Upper lobe of right lung (tissue), 1 donor: Measurements from ENCODE around the gene SVBP. TPM values are rescaled to one million over a fixed set of nuclear protein-coding genes. Genes with fewer than 3 reads are reported as not detected.

Source experiments
- ATAC-seq: fragments of 200-7000 bp; cut with Tn5 transposase; one replicate; pipeline ENCODE4 v1.9.1; 2020; ENCODE audit warnings: mild to moderate bottlenecking, moderate library complexity
- DNase-seq: peaks from one replicate; pipeline ENCODE4 v3.0.0-alpha.2; 2020
- H3K27ac ChIP-seq: fragments of 200-600 bp; one replicate; pipeline ENCODE4 v1.8.0; 2022
- H3K27me3 ChIP-seq: fragments of 200-600 bp; one replicate; pipeline ENCODE4 v1.8.0; 2022; ENCODE audit warnings: mild to moderate bottlenecking
- H3K36me3 ChIP-seq: fragments of 200-600 bp; one replicate; pipeline ENCODE4 v1.8.0; 2022
- H3K4me1 ChIP-seq: fragments of 200-600 bp; one replicate; pipeline ENCODE4 v1.8.0; 2022
- H3K4me3 ChIP-seq: fragments of 200-600 bp; one replicate; pipeline ENCODE4 v1.8.0; 2022; ENCODE audit warnings: mild to moderate bottlenecking
- H3K9me3 ChIP-seq: fragments of 200-600 bp; one replicate; pipeline ENCODE4 v1.8.0; 2022
- intact Hi-C: fragments of 100-400 bp; cut with DNase I; formaldehyde crosslinking; loops from one replicate; pipeline ENCODE4 v1.11.0; 2022
- total RNA-seq: library from RNA; stranded (reverse); fragmentation: NEBNext Ultra II Directional; extraction: Animal tissue kit (Norgen Biotek cat#: 25700); gene quantifications from one replicate; pipeline ENCODE4 v1.2.1, GENCODE V29; 2021
- TF ChIP-seq, protein P1 (sequence below): fragments of 200-600 bp; IDR thresholded peaks from one replicate; pipeline ENCODE4 v1.8.0; 2022; ENCODE audit warnings: antibody characterized with exemption
- donor health status: DM: no; HTN: yes; CAD: no; lungs with severe emphysema.

The SVBP gene
- total RNA-seq, 1 donor from 2014 or later = 19.4 TPM

- intact Hi-C loops = no loop called here
- Histone ChIP-seq H3K36me3 (peaks cover 11% of the 10 kb centered on the region), H3K27me3 (no peaks in the 10 kb centered on the region), H3K4me1 (no peaks in the 10 kb centered on the region), H3K4me3 (no peak overlapping the region), H3K9me3 (no peaks in the 10 kb centered on the region), H3K27ac (no peak overlapping the region)
- ATAC-seq (no peak), DNase-seq (no peak)
- TF ChIP-seq, protein P1, sequence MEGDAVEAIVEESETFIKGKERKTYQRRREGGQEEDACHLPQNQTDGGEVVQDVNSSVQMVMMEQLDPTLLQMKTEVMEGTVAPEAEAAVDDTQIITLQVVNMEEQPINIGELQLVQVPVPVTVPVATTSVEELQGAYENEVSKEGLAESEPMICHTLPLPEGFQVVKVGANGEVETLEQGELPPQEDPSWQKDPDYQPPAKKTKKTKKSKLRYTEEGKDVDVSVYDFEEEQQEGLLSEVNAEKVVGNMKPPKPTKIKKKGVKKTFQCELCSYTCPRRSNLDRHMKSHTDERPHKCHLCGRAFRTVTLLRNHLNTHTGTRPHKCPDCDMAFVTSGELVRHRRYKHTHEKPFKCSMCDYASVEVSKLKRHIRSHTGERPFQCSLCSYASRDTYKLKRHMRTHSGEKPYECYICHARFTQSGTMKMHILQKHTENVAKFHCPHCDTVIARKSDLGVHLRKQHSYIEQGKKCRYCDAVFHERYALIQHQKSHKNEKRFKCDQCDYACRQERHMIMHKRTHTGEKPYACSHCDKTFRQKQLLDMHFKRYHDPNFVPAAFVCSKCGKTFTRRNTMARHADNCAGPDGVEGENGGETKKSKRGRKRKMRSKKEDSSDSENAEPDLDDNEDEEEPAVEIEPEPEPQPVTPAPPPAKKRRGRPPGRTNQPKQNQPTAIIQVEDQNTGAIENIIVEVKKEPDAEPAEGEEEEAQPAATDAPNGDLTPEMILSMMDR = no peak
Observed at GRCh38 chr1:42830631-42831030, 13.4 kb upstream of the SVBP start.

- Histone ChIP-seq H3K36me3 (peaks cover 5% of the 10 kb centered on the region), H3K4me3 (no peak overlapping the region), H3K9me3 (no peaks in the 10 kb centered on the region), H3K27ac (no peak overlapping the region), H3K27me3 (no peaks in the 10 kb centered on the region), H3K4me1 (peaks cover 5% of the 10 kb centered on the region)
- ATAC-seq (no peak), DNase-seq (no peak)
- TF ChIP-seq, protein P1 = no peak
- intact Hi-C loops = no loop called here
Observed at GRCh38 chr1:42825036-42825851, 8.0 kb upstream of the SVBP start.

DNA sequence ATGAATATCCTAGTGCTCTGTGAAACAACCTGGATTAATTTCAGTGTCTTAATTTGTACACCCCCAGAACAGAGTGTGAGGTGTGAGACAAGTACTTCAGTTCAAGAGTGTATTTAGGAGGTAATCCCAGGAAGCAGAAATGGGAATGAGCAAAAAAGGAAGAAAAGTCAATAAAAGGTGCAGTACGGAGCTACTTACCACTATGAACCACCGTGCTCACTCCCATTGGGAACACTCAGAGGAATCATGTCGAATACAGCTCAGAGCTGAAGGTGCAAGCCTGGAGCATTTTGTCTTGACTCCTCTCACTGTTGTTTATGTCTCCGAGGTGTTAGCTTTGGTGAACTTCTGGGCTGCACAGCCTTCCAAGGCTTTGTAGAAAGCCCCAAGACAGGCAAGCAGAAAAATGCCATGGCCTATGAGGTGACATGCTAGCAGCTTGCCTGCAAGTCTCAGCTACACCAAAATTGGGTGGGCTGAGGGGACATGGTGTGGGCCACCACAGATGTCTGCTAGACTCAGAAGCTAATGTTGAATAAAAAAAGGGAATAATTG lies 7.4 kb upstream of the SVBP start:
- intact Hi-C loops = no loop called here
- DNase-seq (no peak), ATAC-seq (no peak)
- Histone ChIP-seq H3K36me3 (no peaks in the 10 kb centered on the region), H3K4me3 (no peak overlapping the region), H3K27me3 (no peaks in the 10 kb centered on the region), H3K27ac (no peak overlapping the region), H3K4me1 (peaks cover 5% of the 10 kb centered on the region), H3K9me3 (no peaks in the 10 kb centered on the region)
- TF ChIP-seq, protein P1 = no peak

DNA sequence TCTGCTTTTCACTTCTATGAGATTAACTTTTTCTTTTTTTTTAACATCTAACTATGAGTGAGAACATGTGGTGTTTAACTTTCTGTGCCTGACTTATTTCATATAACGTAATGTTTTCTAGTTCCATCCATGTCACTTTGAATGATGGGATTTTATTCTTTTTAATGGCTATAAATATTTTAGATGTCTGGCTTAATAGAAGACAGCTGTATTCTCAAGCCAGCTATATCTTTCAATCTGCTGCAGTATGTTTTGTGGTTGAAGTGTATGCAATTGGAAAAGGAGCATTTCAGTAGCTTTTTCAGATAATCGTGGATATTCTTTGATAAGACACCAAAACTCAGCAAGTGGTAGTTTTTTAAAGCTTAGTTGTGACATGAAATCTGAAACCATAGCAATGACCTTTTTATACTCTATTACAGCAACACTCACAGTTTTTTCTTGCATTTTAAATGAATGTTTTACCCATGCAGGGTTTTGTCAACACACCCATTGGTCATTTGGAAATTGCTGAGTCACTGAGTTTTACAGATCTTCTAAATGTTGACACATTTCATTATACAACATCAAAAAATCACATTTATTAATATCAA lies 5.7 kb upstream of the SVBP start:
- Histone ChIP-seq H3K27me3 (no peaks in the 10 kb centered on the region), H3K27ac (no peak overlapping the region), H3K36me3 (no peaks in the 10 kb centered on the region), H3K4me1 (peaks cover 8% of the 10 kb centered on the region), H3K4me3 (no peak overlapping the region), H3K9me3 (no peaks in the 10 kb centered on the region)
- TF ChIP-seq, protein P1 = no peak
- ATAC-seq = no peak
- no peak for DNase-seq
- intact Hi-C loops = no loop called here

DNA sequence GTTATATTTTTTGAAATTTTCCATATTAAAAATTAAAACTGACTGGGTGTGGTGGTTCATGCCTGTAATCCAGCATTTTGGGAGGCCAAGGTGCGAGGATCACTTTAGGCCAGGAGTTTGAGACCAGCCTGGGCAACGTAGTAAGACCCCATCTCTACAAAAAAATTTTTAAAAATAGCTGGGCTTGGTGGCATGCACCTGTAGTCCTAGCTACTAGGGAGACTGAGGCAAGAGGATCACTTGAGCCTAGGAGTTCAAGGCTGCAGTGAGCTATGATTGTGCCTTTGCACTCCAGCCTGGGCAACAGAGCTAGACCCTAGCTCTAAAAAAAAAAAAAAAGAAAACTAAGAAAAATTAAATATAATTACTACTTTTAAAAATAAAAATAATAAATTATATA lies 4.5 kb upstream of the SVBP start:
- intact Hi-C loops = no loop called here
- H3K4me1 ChIP-seq = peaks cover 13% of the 10 kb centered on the region
- no peaks in the 10 kb centered on the region for H3K27me3 ChIP-seq
- TF ChIP-seq, protein P1 = no peak
- H3K9me3 ChIP-seq = no peaks in the 10 kb centered on the region
- no peak overlapping the region for H3K4me3 ChIP-seq
- H3K27ac ChIP-seq = no peak overlapping the region
- no peak for DNase-seq
- no peak for ATAC-seq
- H3K36me3 ChIP-seq = no peaks in the 10 kb centered on the region
